HUES64 (cell line): Measurements from ENCODE around the gene FBXL7.

ENCODE experiments used
- H3K27ac ChIP-seq: 2 replicates; pipeline ENCODE4 v1.7.0; 2013; ENCODE audit warnings: low read depth, low read length, inconsistent platforms
- H3K27me3 ChIP-seq: 2 replicates; pipeline ENCODE4 v1.6.1; 2013; ENCODE audit warnings: mild to moderate bottlenecking, low read length; ENCODE audit not compliant: insufficient read depth
- H3K36me3 ChIP-seq: 2 replicates; pipeline ENCODE4 v1.6.1; 2013; ENCODE audit warnings: mild to moderate bottlenecking, low read length; ENCODE audit not compliant: insufficient read depth
- H3K4me1 ChIP-seq: 2 replicates; pipeline ENCODE4 v1.6.1; 2013; ENCODE audit warnings: mild to moderate bottlenecking, low read length, moderate library complexity; ENCODE audit not compliant: insufficient read depth
- H3K4me3 ChIP-seq: 2 replicates; pipeline ENCODE4 v1.5.1; 2013; ENCODE audit warnings: mild to moderate bottlenecking, low read length, moderate library complexity
- H3K9ac ChIP-seq: 2 replicates; pipeline ENCODE4 v1.6.1; 2013; ENCODE audit warnings: mild to moderate bottlenecking, low read depth, low read length
- H3K9me3 ChIP-seq: 2 replicates; pipeline ENCODE4 v1.6.1; 2013; ENCODE audit warnings: low read depth, low read length; ENCODE audit not compliant: insufficient read depth
- whole genome bisulfite sequencing: fragments of 150-250, 120-280 bp; methylation state at CpG from one replicate; pipeline ENCODE4 v1.1.7; 2013; ENCODE audit warnings: missing lambda C conversion rate; 5-methylcytosine and 5-hydroxymethylcytosine counted together

Gene FBXL7

GRCh38 chr5:15502208-15502607 lies 2.2 kb downstream of the FBXL7 start:
- no peak overlapping the region for H3K9ac ChIP-seq
- no peak overlapping the region for H3K27ac ChIP-seq
- WGBS = 75% methylated on average over 4 of the region's 5 CpGs
- H3K36me3 ChIP-seq = no peaks in the 10 kb centered on the region
- peaks cover 22% of the 10 kb centered on the region for H3K4me1 ChIP-seq
- peaks cover 12% of the 10 kb centered on the region; the same call in 1 of the 2 replicates for H3K27me3 ChIP-seq
- H3K9me3 ChIP-seq = no peaks in the 10 kb centered on the region
- H3K4me3 ChIP-seq = no peak overlapping the region

GRCh38 chr5:15506146-15506545 lies 6.2 kb downstream of the FBXL7 start:
- WGBS = 96% methylated on average over 5 of the region's 5 CpGs
- no peak overlapping the region for H3K27ac ChIP-seq
- peaks cover 27% of the 10 kb centered on the region for H3K4me1 ChIP-seq
- no peaks in the 10 kb centered on the region for H3K36me3 ChIP-seq
- H3K4me3 ChIP-seq = no peak overlapping the region
- H3K9ac ChIP-seq = no peak overlapping the region
- no peaks in the 10 kb centered on the region for H3K27me3 ChIP-seq
- H3K9me3 ChIP-seq = no peaks in the 10 kb centered on the region

GRCh38 chr5:15506897-15507296 lies 6.9 kb downstream of the FBXL7 start:
- Histone ChIP-seq H3K27ac (no peak overlapping the region), H3K36me3 (no peaks in the 10 kb centered on the region), H3K27me3 (no peaks in the 10 kb centered on the region), H3K9ac (no peak overlapping the region), H3K9me3 (no peaks in the 10 kb centered on the region), H3K4me3 (no peak overlapping the region), H3K4me1 (peaks cover 23% of the 10 kb centered on the region)
- WGBS = 94% methylated on average over 3 of the region's 3 CpGs

GRCh38 chr5:15510092-15510491 lies 10.1 kb downstream of the FBXL7 start:
- H3K9ac ChIP-seq = no peak overlapping the region
- no peaks in the 10 kb centered on the region for H3K36me3 ChIP-seq
- no peak overlapping the region for H3K4me3 ChIP-seq
- H3K4me1 ChIP-seq = 0 out of 2 replicates have a peak, but pooled peaks cover 11% of the 10 kb centered on the region
- no peak overlapping the region for H3K27ac ChIP-seq
- WGBS = 100% methylated on average over 1 of the region's 1 CpG
- no peaks in the 10 kb centered on the region for H3K27me3 ChIP-seq
- H3K9me3 ChIP-seq = no peaks in the 10 kb centered on the region

- WGBS = 77% methylated on average over 3 of the region's 3 CpGs
- Histone ChIP-seq H3K9ac (no peak overlapping the region), H3K4me3 (no peak overlapping the region), H3K4me1 (0 out of 2 replicates have a peak, but pooled peaks cover 11% of the 10 kb centered on the region), H3K27ac (no peak overlapping the region), H3K27me3 (no peaks in the 10 kb centered on the region), H3K9me3 (no peaks in the 10 kb centered on the region), H3K36me3 (no peaks in the 10 kb centered on the region)
Measured at GRCh38 chr5:15510831-15511230, 10.9 kb downstream of the FBXL7 start.

GRCh38 chr5:15513431-15513830 lies 13.5 kb downstream of the FBXL7 start:
- no peaks in the 10 kb centered on the region for H3K36me3 ChIP-seq
- H3K27ac ChIP-seq = no peak overlapping the region
- H3K9ac ChIP-seq = no peak overlapping the region
- H3K4me1 ChIP-seq = 0 out of 2 replicates have a peak, but pooled peaks cover 11% of the 10 kb centered on the region
- no peaks in the 10 kb centered on the region for H3K9me3 ChIP-seq
- no peak overlapping the region for H3K4me3 ChIP-seq
- WGBS = 80% methylated on average over 2 of the region's 2 CpGs
- no peaks in the 10 kb centered on the region for H3K27me3 ChIP-seq

- Histone ChIP-seq H3K4me3 (no peak overlapping the region), H3K27me3 (no peaks in the 10 kb centered on the region), H3K36me3 (no peaks in the 10 kb centered on the region), H3K27ac (no peak overlapping the region), H3K9ac (no peak overlapping the region), H3K4me1 (0 out of 2 replicates have a peak, but pooled peaks cover 11% of the 10 kb centered on the region), H3K9me3 (no peaks in the 10 kb centered on the region)
Measured at GRCh38 chr5:15513911-15514310, 13.9 kb downstream of the FBXL7 start.

- Histone ChIP-seq H3K9me3 (no peaks in the 10 kb centered on the region), H3K27me3 (no peaks in the 10 kb centered on the region), H3K4me3 (no peak overlapping the region), H3K27ac (no peak overlapping the region), H3K4me1 (0 out of 2 replicates have a peak, but pooled peaks cover 4% of the 10 kb centered on the region), H3K36me3 (no peaks in the 10 kb centered on the region), H3K9ac (no peak overlapping the region)
- 89% methylated on average over 1 of the region's 1 CpG for WGBS
Measured at GRCh38 chr5:15515229-15515628, 15.2 kb downstream of the FBXL7 start.

GRCh38 chr5:15516486-15516885 lies 16.5 kb downstream of the FBXL7 start:
- Histone ChIP-seq H3K4me1 (no peaks in the 10 kb centered on the region; the same call in 1 of the 2 replicates), H3K27ac (no peak overlapping the region), H3K27me3 (no peaks in the 10 kb centered on the region), H3K9ac (no peak overlapping the region), H3K4me3 (no peak overlapping the region), H3K36me3 (no peaks in the 10 kb centered on the region), H3K9me3 (no peaks in the 10 kb centered on the region)
- WGBS = 92% methylated on average over 12 of the region's 12 CpGs

GRCh38 chr5:15518786-15519185 lies 18.8 kb downstream of the FBXL7 start:
- 95% methylated on average over 9 of the region's 9 CpGs for WGBS

GRCh38 chr5:15520856-15521255 lies 20.9 kb downstream of the FBXL7 start:
- H3K4me1 ChIP-seq = peaks cover 13% of the 10 kb centered on the region
- WGBS = 88% methylated on average over 4 of the region's 5 CpGs

More at GRCh38 chr5:15518786-15519185, 18.8 kb downstream of the FBXL7 start:
- Histone ChIP-seq H3K27me3 (no peaks in the 10 kb centered on the region), H3K9me3 (no peaks in the 10 kb centered on the region), H3K36me3 (no peaks in the 10 kb centered on the region), H3K4me1 (peaks cover 13% of the 10 kb centered on the region), H3K27ac (no peak overlapping the region), H3K9ac (no peak overlapping the region), H3K4me3 (no peak overlapping the region)

More at GRCh38 chr5:15520856-15521255, 20.9 kb downstream of the FBXL7 start:
- Histone ChIP-seq H3K36me3 (no peaks in the 10 kb centered on the region), H3K9ac (no peak overlapping the region), H3K27me3 (no peaks in the 10 kb centered on the region), H3K9me3 (no peaks in the 10 kb centered on the region), H3K4me3 (no peak overlapping the region), H3K27ac (no peak overlapping the region)
